SU-DHL-6 (cell line): Measurements from ENCODE around the gene FAM3C.

ENCODE experiments used
- CTCF ChIP-seq: fragments of 200-600 bp; sonication (generic); IDR thresholded peaks from one replicate; pipeline ENCODE4 v1.5.1; 2017; ENCODE audit warnings: antibody characterized with exemption, mild to moderate bottlenecking, low read length, moderate library complexity; ENCODE audit not compliant: insufficient read depth, poor library complexity, severe bottlenecking
- EZH2phosphoT487 ChIP-seq: fragments of 200-600 bp; sonication (generic), shearing (Covaris generic); conservative IDR thresholded peaks from 2 replicates; pipeline ENCODE4 v1.6.1; 2018; ENCODE audit warnings: mild to moderate bottlenecking, antibody characterized with exemption, low read length, moderate library complexity, mixed read lengths

DNA sequence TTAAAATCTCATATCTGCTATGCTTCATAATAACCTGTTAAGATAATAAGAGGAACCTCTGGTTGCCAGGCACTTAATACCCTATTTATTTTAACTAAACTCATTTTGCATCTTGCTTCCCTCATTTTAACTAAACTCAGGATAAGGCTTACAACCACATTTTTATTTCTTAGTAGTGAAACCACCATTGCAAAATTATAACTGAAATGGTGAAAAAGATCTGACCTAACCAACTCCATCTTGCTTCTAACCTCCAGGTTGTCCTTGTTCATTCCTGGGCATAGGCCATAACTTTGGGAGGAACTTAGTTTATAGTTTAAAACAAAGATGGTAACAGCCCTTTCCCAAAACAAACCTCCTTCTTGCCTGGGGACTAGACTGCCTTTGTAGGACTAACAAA, 6.0 kb downstream of the FAM3C start:
- TF ChIP-seq EZH2phosphoT487 (no peak), CTCF (no peak)
